GM23248 (cell line): Measurements from ENCODE around the gene CASP4. TPM values are rescaled to one million over a fixed set of nuclear protein-coding genes. Genes with fewer than 3 reads are reported as not detected.

Experiments used
- DNase-seq: peaks from one replicate; pipeline ENCODE4 v3.0.0-alpha.2; 2015
- H2AFZ ChIP-seq: fragments of 200-600 bp; sonication (generic); 2 replicates; pipeline ENCODE4 v1.6.1; 2016; ENCODE audit warnings: antibody characterized with exemption
- H3F3A ChIP-seq: fragments of 200-600 bp; sonication (generic); 2 replicates; pipeline ENCODE4 v1.6.1; 2016; ENCODE audit warnings: mild to moderate bottlenecking, antibody characterized with exemption, mixed run types; ENCODE audit not compliant: insufficient read depth
- H3K27ac ChIP-seq: fragments of 200-600 bp; sonication (generic); 2 replicates; pipeline ENCODE4 v1.5.1; 2016; ENCODE audit warnings: mild to moderate bottlenecking
- H3K27me3 ChIP-seq: fragments of 200-600 bp; sonication (generic); replicated peaks from 2 replicates; pipeline ENCODE4 v1.6.1; 2016; ENCODE audit warnings: mild to moderate bottlenecking; ENCODE audit not compliant: insufficient read depth
- H3K36me3 ChIP-seq: fragments of 200-600 bp; sonication (generic); 2 replicates; pipeline ENCODE4 v1.6.1; 2016; ENCODE audit warnings: low read depth, mild to moderate bottlenecking
- H3K4me1 ChIP-seq: fragments of 200-600 bp; sonication (generic); 2 replicates; pipeline ENCODE4 v1.6.1; 2016; ENCODE audit warnings: mild to moderate bottlenecking; ENCODE audit not compliant: insufficient read depth
- H3K4me2 ChIP-seq: fragments of 200-600 bp; sonication (generic); one replicate; pipeline ENCODE4 v1.6.1; 2016; ENCODE audit warnings: mild to moderate bottlenecking; ENCODE audit not compliant: unreplicated experiment
- H3K4me3 ChIP-seq: fragments of 200-600 bp; sonication (generic); 2 replicates; pipeline ENCODE4 v1.5.1; 2016; ENCODE audit warnings: mild to moderate bottlenecking
- H3K79me2 ChIP-seq: fragments of 200-600 bp; sonication (generic); 2 replicates; pipeline ENCODE4 v1.6.1; 2016; ENCODE audit warnings: mild to moderate bottlenecking; ENCODE audit not compliant: insufficient read depth
- H3K9ac ChIP-seq: fragments of 200-600 bp; sonication (generic); 2 replicates; pipeline ENCODE4 v1.6.1; 2016; ENCODE audit warnings: mild to moderate bottlenecking
- H3K9me2 ChIP-seq: fragments of 200-600 bp; sonication (generic); 2 replicates; pipeline ENCODE4 v1.6.1; 2016; ENCODE audit warnings: mixed run types, mild to moderate bottlenecking, moderate library complexity; ENCODE audit not compliant: insufficient read depth
- H3K9me3 ChIP-seq: fragments of 200-600 bp; sonication (generic); one replicate; pipeline ENCODE4 v1.6.1; 2017; ENCODE audit warnings: low read depth
- H4K20me1 ChIP-seq: fragments of 200-600 bp; sonication (generic); 2 replicates; pipeline ENCODE4 v1.6.0; 2016; ENCODE audit not compliant: insufficient read depth
- EZH2 ChIP-seq: fragments of 200-600 bp; sonication (generic); IDR thresholded peaks from 2 replicates; pipeline ENCODE4 v1.6.1; 2018; ENCODE audit warnings: antibody characterized with exemption, mild to moderate bottlenecking; ENCODE audit not compliant: insufficient read depth, poor library complexity, severe bottlenecking
- EZH2phosphoT487 ChIP-seq: fragments of 200-600 bp; sonication (generic); IDR thresholded peaks from 2 replicates; pipeline ENCODE4 v1.6.1; 2018; ENCODE audit warnings: antibody characterized with exemption, moderate library complexity, mild to moderate bottlenecking, low read depth; ENCODE audit not compliant: insufficient read depth
- WGBS, 2 experiments: methylation state at CpG; one replicate each; pipeline ENCODE4 v1.1.6; 2015 to 2017; ENCODE audit warnings: low lambda C conversion rate in 2 of 2, low coverage in 1 of 2; ENCODE audit errors: missing lambda C conversion rate in 2 of 2; 5-methylcytosine and 5-hydroxymethylcytosine counted together
- in situ Hi-C: fragments of 300-500 bp; cut with MboI; formaldehyde crosslinking; loops from 2 replicates; pipeline ENCODE4 v1.15.0; 2020
- polyA plus RNA-seq: library from polyadenylated mRNA; unstranded; fragments of >200 nt; fragmentation: Nextera tagmentation; extraction: Ambion mirVana; gene quantifications from 2 replicates; pipeline ENCODE4 v1.2.1, GENCODE V29; 2016
- total RNA-seq: library from RNA; depleted of rRNA; stranded (reverse); fragments of >200 nt; shearing (Covaris generic); gene quantifications from 2 replicates; pipeline ENCODE4 v1.2.3, GENCODE V29; 2014

CASP4 gene
- total and polyA plus RNA-seq, 2 experiments from 2014 or later = 72.0 to 114 TPM

- Histone ChIP-seq H3K9ac (no peak overlapping the region), H3K9me3 (no peaks in the 10 kb centered on the region), H4K20me1 (no peaks in the 10 kb centered on the region), H3K79me2 (no peaks in the 10 kb centered on the region), H3K4me2 (no peak overlapping the region), H3K36me3 (no peaks in the 10 kb centered on the region), H3K27ac (no peak overlapping the region), H3K27me3 (no peaks in the 10 kb centered on the region), H3K9me2 (no peaks in the 10 kb centered on the region), H3F3A (0 out of 2 replicates have a peak, but pooled peaks cover 4% of the 10 kb centered on the region), H2AFZ (peak overlapping the region; percentile 60; the same call in 1 of the 2 replicates), H3K4me1 (0 out of 2 replicates have a peak, but pooled peaks cover 9% of the 10 kb centered on the region), H3K4me3 (no peak overlapping the region)
- in situ Hi-C loops = no loop called here
- WGBS, 2 experiments = 56 to 60% methylated on average over 7 of the region's 7 CpGs
- TF ChIP-seq EZH2phosphoT487 = no peak
- TF ChIP-seq EZH2 = no peak
- peak; percentile 12 for DNase-seq
Measured at GRCh38 chr11:105000797-105001196, 32.4 kb upstream of the CASP4 start.

- Histone ChIP-seq H3K27ac (no peak overlapping the region), H3F3A (0 out of 2 replicates have a peak, but pooled peaks cover 4% of the 10 kb centered on the region), H3K9me2 (no peaks in the 10 kb centered on the region), H2AFZ (peak overlapping the region; percentile 60), H3K9me3 (no peaks in the 10 kb centered on the region), H3K4me3 (no peak overlapping the region), H3K36me3 (no peaks in the 10 kb centered on the region), H3K4me1 (0 out of 2 replicates have a peak, but pooled peaks cover 7% of the 10 kb centered on the region), H3K4me2 (no peak overlapping the region), H3K9ac (no peak overlapping the region), H3K79me2 (no peaks in the 10 kb centered on the region), H3K27me3 (no peaks in the 10 kb centered on the region), H4K20me1 (no peaks in the 10 kb centered on the region)
- TF ChIP-seq EZH2phosphoT487 = no peak
- TF ChIP-seq EZH2 = no peak
- in situ Hi-C loops = no loop called here
- DNase-seq = peak; percentile 72
- 40 to 51% methylated on average over 5 of the region's 5 CpGs for WGBS, 2 experiments
Measured at GRCh38 chr11:105000167-105000566, 31.8 kb upstream of the CASP4 start.

- DNase-seq = no peak
- H3K9me3 ChIP-seq = no peaks in the 10 kb centered on the region
- H3K4me3 ChIP-seq = no peak overlapping the region
- H3K4me2 ChIP-seq = no peak overlapping the region
- H3K9ac ChIP-seq = no peak overlapping the region
- H3K36me3 ChIP-seq = no peaks in the 10 kb centered on the region
- no peak overlapping the region for H2AFZ ChIP-seq
- TF ChIP-seq EZH2 (no peak), EZH2phosphoT487 (no peak)
- H3K27ac ChIP-seq = no peak overlapping the region
- H3F3A ChIP-seq = 0 out of 2 replicates have a peak, but pooled peaks cover 4% of the 10 kb centered on the region
- H4K20me1 ChIP-seq = no peaks in the 10 kb centered on the region
- no peaks in the 10 kb centered on the region for H3K27me3 ChIP-seq
- 53 to 54% methylated on average over 1 of the region's 1 CpG for WGBS, 2 experiments
- in situ Hi-C loops = no loop called here
- 0 out of 2 replicates have a peak, but pooled peaks cover 4% of the 10 kb centered on the region for H3K4me1 ChIP-seq
- no peaks in the 10 kb centered on the region for H3K79me2 ChIP-seq
- no peaks in the 10 kb centered on the region for H3K9me2 ChIP-seq
Measured at GRCh38 chr11:104999721-105000120, 31.3 kb upstream of the CASP4 start.

GRCh38 chr11:104997288-104997687 is 28.9 kb upstream of the CASP4 start:
- no peaks in the 10 kb centered on the region for H3K36me3 ChIP-seq
- DNase-seq = no peak
- no peaks in the 10 kb centered on the region for H3K4me1 ChIP-seq
- H3K79me2 ChIP-seq = no peaks in the 10 kb centered on the region
- H3K9me3 ChIP-seq = no peaks in the 10 kb centered on the region
- H4K20me1 ChIP-seq = no peaks in the 10 kb centered on the region
- 82 to 91% methylated on average over 6 of the region's 6 CpGs for WGBS, 2 experiments
- no peaks in the 10 kb centered on the region for H3K27me3 ChIP-seq
- H3F3A ChIP-seq = 0 out of 2 replicates have a peak, but pooled peaks cover 4% of the 10 kb centered on the region
- no peak overlapping the region for H3K27ac ChIP-seq
- H3K9ac ChIP-seq = no peak overlapping the region
- H2AFZ ChIP-seq = 0 out of 2 replicates have a peak overlapping the region, but pooled peaks have one; percentile 15
- TF ChIP-seq EZH2phosphoT487 = no peak
- TF ChIP-seq EZH2 = no peak
- H3K9me2 ChIP-seq = no peaks in the 10 kb centered on the region
- no peak overlapping the region for H3K4me2 ChIP-seq
- in situ Hi-C loops = no loop called here
- H3K4me3 ChIP-seq = no peak overlapping the region
